Osteocyte (in vitro differentiated cells): ENCODE data around the gene PLIN1. TPM values are rescaled to one million over a fixed set of nuclear protein-coding genes. Genes with fewer than 3 reads are reported as not detected.

Source experiments
- DNase-seq: peaks from one replicate; pipeline ENCODE4 v3.0.0; 2021; ENCODE audit warnings: mixed read lengths; ENCODE audit not compliant: unreplicated experiment; ENCODE audit errors: extremely low spot score
- H3K27ac Mint-ChIP-seq: one replicate; pipeline ENCODE4 v1.8.0; 2021; ENCODE audit warnings: mild to moderate bottlenecking, mixed read lengths; ENCODE audit not compliant: unreplicated experiment
- H3K27me3 Mint-ChIP-seq: one replicate; pipeline ENCODE4 v1.8.0; 2021; ENCODE audit warnings: mixed read lengths; ENCODE audit not compliant: unreplicated experiment
- H3K36me3 Mint-ChIP-seq: one replicate; pipeline ENCODE4 v1.8.0; 2021; ENCODE audit warnings: mixed read lengths; ENCODE audit not compliant: unreplicated experiment
- H3K4me1 Mint-ChIP-seq: one replicate; pipeline ENCODE4 v1.8.0; 2021; ENCODE audit warnings: mixed read lengths; ENCODE audit not compliant: unreplicated experiment
- H3K4me3 Mint-ChIP-seq: one replicate; pipeline ENCODE4 v1.8.0; 2021; ENCODE audit warnings: mild to moderate bottlenecking, moderate library complexity, mixed read lengths; ENCODE audit not compliant: unreplicated experiment
- H3K9me3 Mint-ChIP-seq: one replicate; pipeline ENCODE4 v1.8.0; 2021; ENCODE audit warnings: mixed read lengths; ENCODE audit not compliant: unreplicated experiment
- total RNA-seq: library from RNA; stranded (reverse); gene quantifications from 2 replicates; pipeline ENCODE4 v1.2.1, GENCODE V29; 2021
- TF ChIP-seq, protein P1 (sequence below): fragments of 200-600 bp; sonication (generic); IDR thresholded peaks from 2 replicates; pipeline ENCODE4 v1.5.0; 2021; ENCODE audit warnings: antibody characterized with exemption, mild to moderate bottlenecking, moderate library complexity

PLIN1 gene
- total RNA-seq, 1 donor from 2014 or later, result 0.70 TPM

GRCh38 chr15:89645680-89646079, 33.5 kb downstream of the PLIN1 start:
- peaks cover 5% of the 10 kb centered on the region for H3K4me1 Mint-ChIP-seq
- no peak for DNase-seq
- H3K4me3 Mint-ChIP-seq, result no peak overlapping the region
- no peaks in the 10 kb centered on the region for H3K9me3 Mint-ChIP-seq
- H3K36me3 Mint-ChIP-seq, result peaks cover 23% of the 10 kb centered on the region
- TF ChIP-seq, protein P1, sequence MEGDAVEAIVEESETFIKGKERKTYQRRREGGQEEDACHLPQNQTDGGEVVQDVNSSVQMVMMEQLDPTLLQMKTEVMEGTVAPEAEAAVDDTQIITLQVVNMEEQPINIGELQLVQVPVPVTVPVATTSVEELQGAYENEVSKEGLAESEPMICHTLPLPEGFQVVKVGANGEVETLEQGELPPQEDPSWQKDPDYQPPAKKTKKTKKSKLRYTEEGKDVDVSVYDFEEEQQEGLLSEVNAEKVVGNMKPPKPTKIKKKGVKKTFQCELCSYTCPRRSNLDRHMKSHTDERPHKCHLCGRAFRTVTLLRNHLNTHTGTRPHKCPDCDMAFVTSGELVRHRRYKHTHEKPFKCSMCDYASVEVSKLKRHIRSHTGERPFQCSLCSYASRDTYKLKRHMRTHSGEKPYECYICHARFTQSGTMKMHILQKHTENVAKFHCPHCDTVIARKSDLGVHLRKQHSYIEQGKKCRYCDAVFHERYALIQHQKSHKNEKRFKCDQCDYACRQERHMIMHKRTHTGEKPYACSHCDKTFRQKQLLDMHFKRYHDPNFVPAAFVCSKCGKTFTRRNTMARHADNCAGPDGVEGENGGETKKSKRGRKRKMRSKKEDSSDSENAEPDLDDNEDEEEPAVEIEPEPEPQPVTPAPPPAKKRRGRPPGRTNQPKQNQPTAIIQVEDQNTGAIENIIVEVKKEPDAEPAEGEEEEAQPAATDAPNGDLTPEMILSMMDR, result no peak
- no peaks in the 10 kb centered on the region for H3K27me3 Mint-ChIP-seq
- no peak overlapping the region for H3K27ac Mint-ChIP-seq

DNA sequence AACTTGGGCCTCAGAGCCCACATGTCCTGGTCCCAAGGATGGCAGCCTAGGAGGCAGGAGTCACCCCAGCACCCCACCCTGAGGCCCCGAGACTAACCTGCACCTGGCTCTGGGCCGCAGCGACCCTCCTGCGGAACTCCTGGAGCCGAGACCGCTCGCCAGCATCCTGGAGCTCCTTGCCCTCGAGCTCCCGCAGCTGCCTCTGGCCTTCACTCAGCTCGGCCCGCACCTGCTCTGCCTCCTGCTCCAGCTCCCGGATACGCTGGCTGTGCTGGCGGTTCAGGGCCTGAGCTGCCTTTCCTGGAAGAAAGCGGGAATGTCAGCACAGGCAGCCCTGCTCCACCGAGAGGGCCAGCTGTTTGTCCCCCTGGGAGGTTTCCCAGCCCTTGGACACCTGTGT, 37.1 kb downstream of the PLIN1 start:
- Mint-ChIP-seq H3K27me3 (no peaks in the 10 kb centered on the region), H3K4me1 (peaks cover 2% of the 10 kb centered on the region), H3K36me3 (peaks cover 21% of the 10 kb centered on the region), H3K27ac (no peak overlapping the region), H3K4me3 (no peak overlapping the region), H3K9me3 (no peaks in the 10 kb centered on the region)
- no peak for DNase-seq
- TF ChIP-seq, protein P1, result no peak

GRCh38 chr15:89641053-89641452, 38.1 kb downstream of the PLIN1 start:
- Mint-ChIP-seq H3K4me1 (no peaks in the 10 kb centered on the region), H3K36me3 (peaks cover 14% of the 10 kb centered on the region), H3K9me3 (no peaks in the 10 kb centered on the region), H3K27me3 (no peaks in the 10 kb centered on the region), H3K4me3 (no peak overlapping the region), H3K27ac (no peak overlapping the region)
- DNase-seq, result no peak
- TF ChIP-seq, protein P1, result no peak

- Mint-ChIP-seq H3K9me3 (peaks cover 2% of the 10 kb centered on the region), H3K4me1 (no peaks in the 10 kb centered on the region), H3K36me3 (peaks cover 16% of the 10 kb centered on the region), H3K27me3 (no peaks in the 10 kb centered on the region), H3K27ac (no peak overlapping the region), H3K4me3 (no peak overlapping the region)
- no peak for DNase-seq
- TF ChIP-seq, protein P1, result no peak
Observed at GRCh38 chr15:89640245-89640644, 38.9 kb downstream of the PLIN1 start.

- Mint-ChIP-seq H3K4me3 (no peak overlapping the region), H3K27ac (no peak overlapping the region), H3K36me3 (peaks cover 38% of the 10 kb centered on the region), H3K27me3 (no peaks in the 10 kb centered on the region), H3K4me1 (no peaks in the 10 kb centered on the region), H3K9me3 (peaks cover 3% of the 10 kb centered on the region)
- TF ChIP-seq, protein P1, result no peak
- peak; percentile 72 for DNase-seq
Observed at GRCh38 chr15:89633585-89633984, 45.6 kb downstream of the PLIN1 start.
